Measurements from ENCODE around the gene CLASP1. TPM values are rescaled to one million over a fixed set of nuclear protein-coding genes. Genes with fewer than 3 reads are reported as not detected.
"Not testable (repeated sequence)": the region's sequence is repeated elsewhere in the genome, so short reads cannot be mapped to it uniquely, and the experiment has no call there.

CLASP1 gene
- total RNA-seq, 1 donor from 2014 or later, result 31.3 TPM

- DNase-seq (ENCODE audit: low read depth, low spot score), result no peak
These were observed 32.1 kb downstream of the CLASP1 start for GRCh38 chr2:121617042-121617599.

- DNase-seq (ENCODE audit: low read depth, low spot score), result no peak
These were observed 35.5 kb downstream of the CLASP1 start for GRCh38 chr2:121613774-121614173.

DNA sequence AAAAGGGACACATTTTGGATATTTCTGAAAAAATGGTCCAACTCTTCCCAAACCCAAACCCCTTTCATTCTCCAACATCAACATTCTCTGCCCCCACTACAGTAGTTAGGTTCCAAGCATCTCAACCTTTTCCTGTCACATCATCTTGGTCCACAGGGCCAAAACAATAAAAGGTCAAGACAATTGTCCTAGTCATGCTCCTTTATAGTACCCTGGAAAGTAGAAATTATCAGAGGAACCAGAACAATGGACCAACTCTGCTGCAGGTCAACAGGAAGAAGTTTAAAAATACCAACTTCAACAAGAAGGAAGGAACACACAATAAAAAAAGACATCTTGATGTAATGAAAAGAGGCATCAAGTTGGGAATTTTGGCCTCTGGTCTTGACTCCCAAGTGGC, 36.1 kb downstream of the CLASP1 start:
- no peak for DNase-seq (ENCODE audit: low read depth, low spot score)

DNA sequence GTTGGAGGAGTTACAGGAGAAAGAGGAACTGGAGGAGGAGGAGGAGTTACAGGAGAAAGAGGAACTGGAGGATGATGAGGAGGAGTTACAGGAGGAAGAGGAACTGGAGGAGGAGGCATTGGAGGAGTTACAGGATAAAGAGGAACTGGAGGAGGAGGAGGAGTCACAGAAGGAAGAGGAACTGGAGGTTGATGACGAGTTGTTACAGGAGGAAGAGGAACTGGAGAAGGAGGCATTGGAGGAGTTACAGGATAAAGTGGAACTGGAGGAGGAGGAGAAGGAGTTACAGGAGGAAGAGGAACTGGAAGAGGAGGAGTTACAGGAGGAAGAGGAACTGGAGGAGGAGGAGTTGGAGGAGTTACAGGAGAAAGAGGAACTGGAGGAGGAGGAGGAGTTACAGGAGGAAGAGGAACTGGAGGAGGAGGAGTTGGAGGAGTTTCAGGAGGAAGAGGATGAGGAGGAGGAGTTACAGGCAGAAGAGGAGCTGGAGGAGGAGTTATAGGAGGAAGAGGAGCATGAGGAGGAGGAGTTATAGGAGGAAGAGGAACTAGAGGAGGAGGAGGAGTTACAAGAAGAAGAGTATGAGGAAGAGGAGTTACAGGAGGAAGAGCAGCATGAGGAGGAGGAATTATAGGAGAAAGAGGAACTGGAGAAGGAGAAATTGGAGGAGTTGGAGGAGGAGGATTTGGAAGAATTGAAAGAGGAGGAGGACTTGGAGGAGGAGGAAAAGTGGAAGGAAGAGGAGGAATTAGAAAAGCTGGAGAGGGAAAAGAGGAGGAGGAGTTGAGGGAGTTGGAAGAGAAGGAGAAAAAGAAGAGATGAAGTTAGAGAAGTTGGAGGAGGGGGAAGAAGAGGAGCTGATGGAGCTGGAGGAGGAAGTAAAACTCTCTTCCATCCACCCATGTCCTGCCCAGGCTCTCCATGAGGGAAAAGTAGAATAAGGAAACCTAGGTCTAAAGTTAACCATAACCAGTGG, 37.2 kb downstream of the CLASP1 start:
- no peak for DNase-seq (ENCODE audit: low read depth, low spot score)

DNA sequence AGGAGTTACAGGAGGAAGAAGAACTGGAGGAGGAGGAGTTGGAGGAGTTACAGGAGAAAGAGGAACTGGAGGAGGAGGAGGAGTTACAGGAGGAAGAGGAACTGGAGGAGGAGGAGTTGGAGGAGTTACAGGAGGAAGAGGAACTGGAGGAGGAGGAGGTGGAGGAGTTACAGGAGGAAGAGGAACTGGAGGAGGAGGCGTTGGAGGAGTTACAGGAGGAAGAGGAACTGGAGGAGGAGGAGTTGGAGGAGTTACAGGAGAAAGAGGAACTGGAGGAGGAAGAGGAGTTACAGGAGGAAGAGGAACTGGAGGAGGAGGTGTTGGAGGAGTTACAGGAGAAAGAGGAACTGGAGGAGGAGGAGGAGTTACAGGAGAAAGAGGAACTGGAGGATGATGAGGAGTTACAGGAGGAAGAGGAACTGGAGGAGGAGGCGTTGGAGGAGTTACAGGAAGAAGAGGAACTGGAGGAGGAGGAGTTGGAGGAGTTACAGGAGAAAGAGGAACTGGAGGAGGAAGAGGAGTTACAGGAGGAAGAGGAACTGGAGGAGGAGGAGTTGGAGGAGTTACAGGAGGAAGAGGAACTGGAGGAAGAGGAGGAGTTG, 38.1 kb downstream of the CLASP1 start:
- DNase-seq (ENCODE audit: low read depth, low spot score), result not testable (repeated sequence)

GRCh38 chr2:121610487-121610874, 38.8 kb downstream of the CLASP1 start:
- DNase-seq (ENCODE audit: low read depth, low spot score), result not testable (repeated sequence)

GRCh38 chr2:121608967-121609366, 40.3 kb downstream of the CLASP1 start:
- DNase-seq (ENCODE audit: low read depth, low spot score), result no peak

- DNase-seq (ENCODE audit: low read depth, low spot score), result no peak
These were observed 40.9 kb downstream of the CLASP1 start for GRCh38 chr2:121608367-121608766.

DNA sequence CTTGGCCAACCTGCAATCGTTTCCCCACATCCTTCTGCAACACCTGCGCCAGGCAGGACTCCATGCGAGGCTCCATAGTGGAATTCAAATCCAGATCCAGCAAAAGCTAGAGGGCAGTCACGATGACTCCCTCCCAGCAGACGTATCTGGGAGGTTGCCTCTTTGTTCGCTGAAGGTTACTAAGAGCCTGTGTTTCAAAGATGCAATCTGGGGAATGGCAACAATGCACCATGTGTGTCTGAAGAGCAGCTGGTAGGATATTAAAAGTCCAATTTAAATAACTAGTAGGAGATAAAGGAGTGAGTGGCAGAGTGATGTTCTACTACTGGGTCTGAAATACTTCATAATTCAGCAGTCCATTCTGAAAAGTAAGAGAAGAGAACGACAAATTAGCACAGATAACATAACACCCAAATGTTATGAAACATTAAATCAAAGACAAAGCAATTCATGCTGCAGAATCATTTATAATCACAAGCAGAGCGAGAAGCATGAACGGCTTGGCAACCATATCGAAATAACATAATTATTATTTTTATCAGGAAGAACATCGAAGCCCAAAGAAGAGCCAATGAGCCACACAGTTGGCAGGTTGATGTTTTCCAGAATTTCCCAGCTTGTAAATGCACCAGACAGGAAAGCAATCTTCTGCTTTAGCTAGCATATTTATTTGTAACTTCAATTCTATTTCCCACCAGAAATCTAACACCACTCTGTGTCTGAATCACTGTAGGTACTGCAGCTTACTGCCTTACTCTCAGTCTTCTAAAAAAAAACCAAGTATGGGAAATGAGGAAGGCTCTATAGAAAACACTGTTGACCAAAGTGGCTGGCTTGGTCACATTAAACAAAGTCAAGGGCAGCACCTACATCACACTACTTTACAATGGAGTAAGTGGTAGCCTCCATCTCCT, 43.2 kb downstream of the CLASP1 start:
- DNase-seq (ENCODE audit: low read depth, low spot score), result no peak

- DNase-seq (ENCODE audit: low read depth, low spot score), result no peak
These were observed 46.1 kb downstream of the CLASP1 start for GRCh38 chr2:121603185-121603584.

DNA sequence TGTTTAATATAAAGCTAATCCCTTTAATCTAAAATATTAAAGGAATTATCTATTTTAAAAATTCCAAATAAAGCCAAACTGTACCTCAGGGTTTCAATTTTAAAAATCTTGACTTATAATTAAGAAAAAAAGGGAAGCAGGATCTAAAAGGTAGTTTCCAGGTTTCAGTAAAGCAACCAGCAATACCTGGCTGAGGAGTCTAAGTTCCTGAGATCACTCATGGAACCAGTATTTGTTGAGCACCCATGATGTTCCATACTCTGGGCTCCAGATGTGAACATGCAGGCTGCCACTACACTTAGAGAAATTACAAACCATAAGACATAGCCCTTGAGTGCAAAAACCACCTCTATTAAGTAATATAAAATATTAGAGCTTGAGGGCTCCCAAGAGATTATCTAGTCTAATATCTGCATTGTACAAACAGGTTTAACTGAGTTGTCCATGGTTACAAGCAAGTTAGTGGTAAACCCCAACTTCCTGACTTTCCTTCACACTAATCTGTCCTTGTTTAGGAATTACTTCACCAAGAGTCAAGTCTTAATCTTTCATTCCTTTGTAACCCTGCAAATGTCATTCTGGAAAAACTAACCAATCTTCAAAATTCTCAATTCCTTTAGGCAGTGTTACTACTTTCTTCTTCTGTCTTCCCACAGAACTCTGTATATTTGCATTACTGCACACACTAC, 49.2 kb downstream of the CLASP1 start:
- no peak for DNase-seq (ENCODE audit: low read depth, low spot score)

DNA sequence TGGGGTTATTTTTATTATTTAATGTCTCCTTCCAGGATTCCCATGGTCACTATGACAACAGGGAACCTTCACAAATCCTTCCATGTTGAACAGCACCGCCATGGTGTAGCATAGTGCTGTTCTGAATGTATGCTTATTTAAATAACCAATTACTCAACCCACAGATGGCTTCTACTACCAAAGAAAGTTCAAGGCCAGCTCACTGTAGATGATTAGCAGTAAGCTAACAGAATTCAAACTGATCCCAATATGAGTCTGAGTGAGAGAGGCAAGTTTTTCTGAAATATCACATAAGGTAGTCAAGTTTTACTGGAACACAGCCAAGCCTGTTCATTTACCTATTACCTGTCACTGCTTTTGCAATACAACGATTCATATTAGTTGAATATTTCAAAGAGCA, 51.2 kb downstream of the CLASP1 start:
- no peak for DNase-seq (ENCODE audit: low read depth, low spot score)

DNA sequence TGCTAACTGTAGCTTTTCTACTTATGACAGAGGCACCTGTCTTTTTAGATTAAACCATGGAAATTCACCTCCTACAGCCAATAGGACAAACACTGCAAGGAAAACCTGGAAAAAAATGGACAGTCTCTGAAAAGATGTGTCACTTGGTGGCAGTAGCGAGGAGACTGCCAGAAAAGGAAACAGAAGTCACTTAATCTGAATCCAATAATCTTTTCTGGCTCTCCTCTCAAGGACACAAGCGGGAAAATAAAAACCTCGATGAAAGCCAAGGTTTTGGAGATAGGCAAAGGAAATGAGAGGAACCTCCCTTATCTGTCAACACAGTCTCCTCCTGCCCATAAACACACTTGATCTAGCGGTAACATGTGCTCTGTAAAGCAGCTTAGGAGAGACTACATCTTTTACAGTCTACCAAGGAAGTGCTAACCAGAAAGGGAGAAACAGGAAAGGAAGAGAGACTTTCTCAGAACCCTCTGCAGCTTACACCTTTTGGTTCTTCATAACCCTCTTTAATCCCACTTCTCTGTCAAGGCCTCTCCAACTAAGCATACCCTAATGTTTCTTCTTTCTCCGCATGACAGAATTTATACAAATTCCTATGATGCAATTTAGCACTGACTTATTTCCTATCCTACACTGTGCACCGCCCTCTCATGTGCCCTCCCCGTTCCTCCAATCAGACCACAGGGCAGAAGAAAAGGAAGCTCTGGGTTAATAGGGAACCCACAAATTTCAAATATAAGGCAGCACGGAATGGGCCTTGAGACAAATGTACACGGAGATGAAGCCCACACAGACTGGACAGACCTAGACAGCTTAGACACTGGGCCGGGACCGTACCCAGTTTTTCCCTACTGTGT, 52.8 kb downstream of the CLASP1 start:
- DNase-seq (ENCODE audit: low read depth, low spot score), result peak; percentile 19

DNA sequence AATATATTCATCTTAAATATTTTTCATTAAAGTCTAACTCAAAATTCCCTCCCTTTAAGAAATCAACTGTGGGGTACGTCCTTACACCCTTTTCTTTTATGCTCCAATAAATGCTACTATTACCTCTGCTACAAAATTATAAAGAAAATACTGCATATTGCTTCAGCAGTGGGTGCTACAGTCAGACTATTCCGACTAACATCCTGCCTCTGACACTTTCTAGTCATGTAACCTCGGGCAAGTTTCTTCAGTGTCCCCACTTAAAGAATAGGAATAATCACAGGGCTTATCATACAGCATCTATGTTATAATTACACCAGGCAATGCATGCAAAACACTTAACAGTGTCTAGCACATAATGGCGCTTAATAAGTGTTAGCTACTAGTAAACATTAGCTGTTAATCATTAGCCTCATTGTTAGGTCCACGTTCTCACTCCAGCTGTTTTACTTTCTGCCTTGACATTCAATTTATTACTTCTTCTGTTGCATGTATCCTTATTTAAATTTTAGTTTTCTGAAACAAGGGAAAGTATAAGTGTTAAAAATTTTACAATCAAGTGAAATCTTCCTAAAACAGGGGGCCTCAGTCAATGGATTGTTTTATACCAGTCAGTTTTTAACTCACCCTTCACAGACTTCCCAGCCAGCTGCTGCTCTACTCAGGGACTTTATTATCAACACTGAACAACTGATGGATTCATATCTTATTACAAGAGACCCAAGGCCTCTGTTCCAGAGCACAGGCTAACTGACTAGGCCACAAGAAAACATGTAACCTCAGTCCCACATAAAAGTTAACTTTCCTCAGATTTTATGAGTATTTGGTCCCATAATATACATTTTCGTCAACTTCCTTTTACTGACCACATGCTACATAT, 54.0 kb downstream of the CLASP1 start:
- DNase-seq (ENCODE audit: low read depth, low spot score), result no peak

- DNase-seq (ENCODE audit: low read depth, low spot score), result no peak
These were observed 58.1 kb downstream of the CLASP1 start for GRCh38 chr2:121591199-121591598.

GRCh38 chr2:121588357-121588756, 60.9 kb downstream of the CLASP1 start:
- no peak for DNase-seq (ENCODE audit: low read depth, low spot score)

- DNase-seq (ENCODE audit: low read depth, low spot score), result no peak
These were observed 62.1 kb downstream of the CLASP1 start for GRCh38 chr2:121587131-121587530.

DNA sequence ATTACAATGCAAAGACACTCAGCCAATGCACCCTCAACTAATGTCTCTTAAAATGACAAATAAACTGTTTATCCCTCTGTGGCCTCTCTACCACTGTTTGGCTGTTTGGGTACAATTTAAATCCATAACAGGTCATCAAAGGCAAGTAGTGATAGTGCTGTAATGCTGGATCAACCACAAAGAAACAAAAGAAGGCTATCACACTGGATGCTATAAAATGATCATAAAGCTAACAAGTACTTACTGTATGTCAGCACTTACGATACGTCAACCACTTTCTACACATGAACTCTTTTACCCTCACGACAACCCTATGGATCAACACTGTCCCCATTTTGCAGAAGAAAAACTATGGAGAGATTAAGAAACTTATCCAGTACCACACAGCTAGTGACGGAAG, 64.5 kb downstream of the CLASP1 start:
- no peak for DNase-seq (ENCODE audit: low read depth, low spot score)

GRCh38 chr2:121583555-121583954, 65.7 kb downstream of the CLASP1 start:
- DNase-seq (ENCODE audit: low read depth, low spot score), result no peak
